DMS153 treated with DMSO at 0.1 percent for 48 hours (cell line): ENCODE measurements around the gene LAMC3.
"Not testable (repeated sequence)": the region's sequence is repeated elsewhere in the genome, so short reads cannot be mapped to it uniquely, and the experiment has no call there.

Experiments used
- DNase-seq: peaks from one replicate; lab custom pipeline; 2025; ENCODE audit not compliant: unreplicated experiment; lab: John Stamatoyannopoulos, UW

LAMC3 gene

GRCh38 chr9:131095666-131096268 lies 86.8 kb downstream of the LAMC3 start:
- DNase-seq: no peak

GRCh38 chr9:131096269-131097125 lies 87.5 kb downstream of the LAMC3 start, which contains the start of gene AIF1L:
Gene AIF1L, plus strand, starts transcription at chr9:131096531. Its CDS starts 99 bp downstream, at chr9:131096630.
- DNase-seq: no peak

- DNase-seq: no peak
Measured at GRCh38 chr9:131097126-131097947, 88.4 kb downstream of the LAMC3 start.

GRCh38 chr9:131097948-131098278 lies 88.9 kb downstream of the LAMC3 start:
- no peak for DNase-seq

- no peak for DNase-seq
Measured at GRCh38 chr9:131098391-131099101, 89.6 kb downstream of the LAMC3 start.

GRCh38 chr9:131099102-131099606 lies 90.2 kb downstream of the LAMC3 start:
- DNase-seq: no peak

GRCh38 chr9:131099845-131100244 lies 90.9 kb downstream of the LAMC3 start:
- DNase-seq: not testable (repeated sequence)

GRCh38 chr9:131100445-131100844 lies 91.5 kb downstream of the LAMC3 start:
- no peak for DNase-seq

GRCh38 chr9:131101207-131101964 lies 92.4 kb downstream of the LAMC3 start:
- no peak for DNase-seq

- DNase-seq: no peak
Measured at GRCh38 chr9:131103024-131103423, 94.0 kb downstream of the LAMC3 start.

GRCh38 chr9:131103535-131103934 lies 94.6 kb downstream of the LAMC3 start:
- no peak for DNase-seq

GRCh38 chr9:131104016-131104740 lies 95.2 kb downstream of the LAMC3 start:
- DNase-seq: no peak

- DNase-seq: no peak
Measured at GRCh38 chr9:131105952-131106351, 97.0 kb downstream of the LAMC3 start.

- DNase-seq: no peak
Measured at GRCh38 chr9:131107760-131108159, 98.8 kb downstream of the LAMC3 start.

GRCh38 chr9:131111186-131111853 lies 102.3 kb downstream of the LAMC3 start:
- DNase-seq: no peak

GRCh38 chr9:131111854-131112311 lies 102.9 kb downstream of the LAMC3 start:
- no peak for DNase-seq

GRCh38 chr9:131112374-131113154 lies 103.6 kb downstream of the LAMC3 start:
- no peak for DNase-seq

- DNase-seq: no peak
Measured at GRCh38 chr9:131113655-131114054, 104.7 kb downstream of the LAMC3 start.
